ENCODE results near the gene CORO7.

GRCh38 chr16:4342866-4343744 is 73.3 kb downstream of the CORO7 start:
- TF ChIP-seq CTCF (IDR thresholded peaks at IDR 0.05) (no peak), POLR2AphosphoS5 (IDR thresholded peaks at IDR 0.05; ENCODE audit: insufficient read depth in 1 of 2, low read depth in 1 of 2) (no peak), POLR2A (IDR thresholded peaks at IDR 0.05) (no peak)

Data from vagina (tissue), 2 donors.